Right cardiac atrium (tissue), 5 donors: ENCODE measurements around the gene EEFSEC. TPM values are rescaled to one million over a fixed set of nuclear protein-coding genes. Genes with fewer than 3 reads are reported as not detected.

Experiments
- ATAC-seq, 2 donors: fragments of 200-7000 bp; cut with Tn5 transposase; one replicate each; pipeline versions ENCODE4 v1.8.0 to v1.9.1; 2020; ENCODE audit warnings: moderate library complexity in 2 of 2, mild to moderate bottlenecking in 1 of 2
- DNase-seq, 3 donors: peaks; one replicate each; pipeline ENCODE4 v3.0.0-alpha.2; 2020
- H3K27ac ChIP-seq: one replicate; pipeline ENCODE4 v1.5.1; 2013; ENCODE audit warnings: mild to moderate bottlenecking, low read length, control low read depth, moderate library complexity
- H3K27me3 ChIP-seq: one replicate; pipeline ENCODE4 v1.6.1; 2013; ENCODE audit not compliant: control insufficient read depth, insufficient read depth
- H3K4me1 ChIP-seq: one replicate; pipeline ENCODE4 v1.6.1; 2013; ENCODE audit warnings: low read length; ENCODE audit not compliant: control insufficient read depth, insufficient read depth
- H3K4me3 ChIP-seq: one replicate; pipeline ENCODE4 v1.5.1; 2013; ENCODE audit warnings: low read length, control low read depth
- H3K9me3 ChIP-seq: one replicate; pipeline ENCODE4 v1.6.1; 2013; ENCODE audit warnings: low read length; ENCODE audit not compliant: control insufficient read depth
- WGBS: extraction: QIAGEN DNeasy Blood & Tissue Kit; methylation state at CpG from one replicate; pipeline ENCODE4 v1.1.7; 2013; 5-methylcytosine and 5-hydroxymethylcytosine counted together
- intact Hi-C, 4 donors: fragments of 100-400 bp; cut with DNase I; formaldehyde crosslinking; loops; one replicate each; pipeline versions ENCODE4 v1.11.0 to v1.14.0; 2022 to 2023
- polyA plus RNA-seq: library from polyadenylated mRNA; stranded (reverse); fragments of 200-250 nt; gene quantifications from one replicate; pipeline ENCODE4 v1.2.3, GENCODE V29; 2013
- total RNA-seq, 4 donors: library from RNA; stranded (reverse); fragmentation: NEBNext Ultra II Directional; extraction: Animal tissue kit (Norgen Biotek cat#: 25700); gene quantifications; one replicate each; pipeline ENCODE4 v1.2.1, GENCODE V29; 2021
- donor health status: healthy with polysubstance abuse.
- donor health status: DM: no; HTN: yes; CAD: no.
- donor health status: DM: no; HTN: no; CAD: no.
- donor health status: DM: no; HTN: yes; CAD: no; lungs with severe emphysema.
- donor health status: DM: yes; HTN: yes; CAD: no.

Gene EEFSEC
- total and polyA plus RNA-seq, 5 donors, result 14.7 to 17.6 (median 15.6) TPM

DNA sequence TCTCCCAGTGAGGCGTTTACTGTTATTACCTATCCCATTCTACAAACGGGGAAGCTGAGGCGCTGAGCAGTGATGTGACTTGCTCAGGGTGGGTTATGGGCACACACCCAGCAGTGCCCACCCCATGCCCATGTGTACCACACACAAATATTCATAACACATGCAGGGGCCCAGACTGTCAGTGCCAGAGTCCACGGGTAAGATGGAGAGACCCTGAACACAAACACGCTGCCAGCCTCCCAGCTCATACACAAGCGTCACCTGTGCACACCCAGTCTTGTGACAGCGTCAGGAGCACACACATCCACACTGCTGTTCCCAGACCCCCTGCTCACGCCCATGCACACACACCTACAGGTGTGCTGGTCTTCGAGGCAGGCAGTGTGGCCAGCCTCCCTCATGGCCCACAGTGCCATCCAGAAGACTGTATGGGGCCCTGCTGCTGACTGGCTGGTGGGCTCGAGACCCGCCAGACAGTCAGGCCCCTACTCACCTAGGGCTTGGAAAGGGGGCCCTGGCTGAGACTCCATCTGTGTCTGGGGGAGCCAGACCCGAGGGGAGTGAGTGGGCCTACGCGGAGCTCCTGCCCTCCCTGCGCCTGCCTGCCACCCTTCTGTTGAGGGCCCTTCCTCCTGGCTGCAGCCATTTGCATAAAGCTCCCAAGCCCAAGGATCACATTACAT lies 274.0 kb downstream of the EEFSEC start:
- Histone ChIP-seq H3K4me3 (no peak overlapping the region), H3K9me3 (no peaks in the 10 kb centered on the region), H3K27me3 (no peaks in the 10 kb centered on the region), H3K27ac (no peak overlapping the region), H3K4me1 (no peaks in the 10 kb centered on the region)
- ATAC-seq, result no peak
- intact Hi-C loops, result loop anchor here (5.0 to 10.0 kb wide), 6 partner anchors 67 to 180 kb away; partner anchors contain the start of gene GATA2 (in 1 of the 4)
- 88% methylated on average over 15 of the region's 15 CpGs for WGBS
- DNase-seq, result no peak

DNA sequence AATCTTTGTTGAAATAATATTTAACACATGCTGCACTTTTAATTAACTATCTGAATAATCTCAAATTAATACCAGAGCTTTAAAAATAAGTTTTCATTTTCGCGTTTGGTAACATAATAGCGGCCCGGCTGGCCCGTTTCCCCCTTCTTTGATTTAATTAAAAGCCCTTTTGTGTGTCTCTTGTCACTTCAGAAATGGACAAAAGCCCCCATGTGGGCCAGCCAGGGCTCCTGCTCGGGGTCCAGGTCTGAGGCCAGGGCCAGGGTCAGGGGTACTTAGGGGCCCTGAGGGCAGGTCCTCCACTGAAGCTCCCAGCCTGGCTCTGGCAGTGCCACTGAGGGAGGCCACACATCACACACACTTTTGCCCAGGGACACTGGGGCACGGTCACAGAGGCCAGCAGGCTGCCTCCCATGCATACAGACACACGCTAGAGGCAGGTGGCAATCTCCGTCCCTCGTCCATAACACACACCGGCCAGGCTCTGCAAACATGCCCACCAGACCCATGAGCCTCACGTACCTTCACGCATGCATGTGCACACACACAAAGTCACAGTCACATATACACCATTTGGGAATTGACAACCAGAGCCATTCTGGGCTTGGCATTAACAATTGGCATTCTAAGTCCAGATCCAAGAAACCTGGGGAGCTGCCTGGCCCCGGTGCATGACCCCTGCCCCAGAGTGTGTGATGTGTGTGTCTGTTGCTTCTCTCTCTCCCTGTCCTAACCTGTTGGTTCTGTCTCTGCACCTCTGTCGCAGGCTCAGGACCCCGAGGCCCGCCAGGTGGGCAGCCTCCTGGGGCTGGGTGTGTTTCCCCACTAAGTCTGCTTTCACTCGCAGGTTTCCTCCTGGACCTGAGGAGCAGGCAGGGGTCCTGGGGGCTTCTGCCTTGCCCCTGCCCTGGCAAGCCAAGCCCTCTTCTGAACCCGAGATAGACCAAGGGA lies 274.9 kb downstream of the EEFSEC start:
- no peak for DNase-seq
- H3K27me3 ChIP-seq, result no peaks in the 10 kb centered on the region

GRCh38 chr3:128429275-128429674 lies 276.0 kb downstream of the EEFSEC start:
- Histone ChIP-seq H3K4me1 (no peaks in the 10 kb centered on the region), H3K4me3 (no peak overlapping the region), H3K9me3 (no peaks in the 10 kb centered on the region), H3K27ac (no peak overlapping the region), H3K27me3 (no peaks in the 10 kb centered on the region)
- no peak for DNase-seq
- 92% methylated on average over 15 of the region's 15 CpGs for WGBS
- ATAC-seq, result no peak
- intact Hi-C loops, result loop anchor here (5.0 to 10.0 kb wide), 6 partner anchors 66 to 178 kb away; partner anchors contain the start of gene GATA2 (in 1 of the 4)

More for the DNA sequence above, 274.9 kb downstream of the EEFSEC start:
- Histone ChIP-seq H3K27ac (no peak overlapping the region), H3K4me3 (no peak overlapping the region), H3K4me1 (no peaks in the 10 kb centered on the region), H3K9me3 (no peaks in the 10 kb centered on the region)
- intact Hi-C loops, result loop anchor here (5.0 to 10.0 kb wide), 6 partner anchors 67 to 179 kb away; partner anchors contain the start of gene GATA2 (in 1 of the 4)
- WGBS, result 94% methylated on average over 19 of the region's 19 CpGs
- ATAC-seq, result no peak

DNA sequence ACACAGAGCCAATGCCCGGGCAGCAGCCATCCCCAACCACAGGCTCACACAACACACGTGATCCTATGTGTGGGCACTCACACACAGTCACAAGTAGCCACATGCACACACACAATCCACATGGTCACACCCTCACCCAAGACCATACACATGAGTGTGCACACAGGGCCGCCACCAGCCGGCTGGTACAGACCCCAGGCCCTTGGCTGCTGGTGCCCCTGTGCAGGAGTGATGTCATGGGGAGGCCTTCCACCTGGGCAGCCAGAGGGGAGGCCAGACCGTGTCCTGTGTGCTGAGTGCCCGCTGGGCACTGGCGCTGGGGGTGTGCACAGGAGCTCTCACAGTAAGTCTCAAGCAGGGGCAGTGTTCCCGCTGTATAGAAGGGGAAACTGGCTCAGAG lies 276.5 kb downstream of the EEFSEC start:
- ATAC-seq, result no peak
- intact Hi-C loops, result loop anchor here (5.0 to 10.0 kb wide), 6 partner anchors 65 to 178 kb away; partner anchors contain the start of gene GATA2 (in 1 of the 4)
- WGBS, result 91% methylated on average over 8 of the region's 8 CpGs
- Histone ChIP-seq H3K27me3 (no peaks in the 10 kb centered on the region), H3K27ac (no peak overlapping the region), H3K4me3 (no peak overlapping the region), H3K4me1 (no peaks in the 10 kb centered on the region), H3K9me3 (no peaks in the 10 kb centered on the region)
- no peak for DNase-seq

- H3K4me3 ChIP-seq, result no peak overlapping the region
- ATAC-seq (no peak), DNase-seq (no peak)
- no peaks in the 10 kb centered on the region for H3K27me3 ChIP-seq
- no peaks in the 10 kb centered on the region for H3K4me1 ChIP-seq
- 82% methylated on average over 10 of the region's 10 CpGs for WGBS
- H3K27ac ChIP-seq, result no peak overlapping the region
- intact Hi-C loops, result no loop called here
- no peaks in the 10 kb centered on the region for H3K9me3 ChIP-seq
Measured at GRCh38 chr3:128430301-128430700, 277.0 kb downstream of the EEFSEC start.

DNA sequence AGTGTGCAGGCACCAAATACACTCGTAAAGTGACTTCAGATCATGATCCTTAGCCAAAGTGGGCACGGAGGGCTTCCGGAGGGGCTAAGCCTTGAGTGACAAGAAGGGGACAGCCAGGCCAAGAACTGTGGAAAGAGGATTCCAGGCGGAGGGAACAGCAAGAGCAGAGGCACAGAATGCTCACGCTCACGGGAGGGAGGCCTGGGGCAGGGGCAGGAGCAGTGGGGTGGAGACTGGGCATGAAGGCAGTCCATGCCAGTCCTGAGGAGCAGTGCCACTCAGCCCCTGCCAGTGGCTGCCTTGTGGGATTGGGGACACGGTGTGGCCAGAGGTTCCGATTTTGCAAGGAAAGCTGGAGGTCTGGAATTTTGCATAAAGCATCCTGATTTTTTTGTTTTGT lies 277.4 kb downstream of the EEFSEC start:
- H3K27me3 ChIP-seq, result no peaks in the 10 kb centered on the region
- no peak for ATAC-seq
- WGBS, result 83% methylated on average over 8 of the region's 8 CpGs

DNA sequence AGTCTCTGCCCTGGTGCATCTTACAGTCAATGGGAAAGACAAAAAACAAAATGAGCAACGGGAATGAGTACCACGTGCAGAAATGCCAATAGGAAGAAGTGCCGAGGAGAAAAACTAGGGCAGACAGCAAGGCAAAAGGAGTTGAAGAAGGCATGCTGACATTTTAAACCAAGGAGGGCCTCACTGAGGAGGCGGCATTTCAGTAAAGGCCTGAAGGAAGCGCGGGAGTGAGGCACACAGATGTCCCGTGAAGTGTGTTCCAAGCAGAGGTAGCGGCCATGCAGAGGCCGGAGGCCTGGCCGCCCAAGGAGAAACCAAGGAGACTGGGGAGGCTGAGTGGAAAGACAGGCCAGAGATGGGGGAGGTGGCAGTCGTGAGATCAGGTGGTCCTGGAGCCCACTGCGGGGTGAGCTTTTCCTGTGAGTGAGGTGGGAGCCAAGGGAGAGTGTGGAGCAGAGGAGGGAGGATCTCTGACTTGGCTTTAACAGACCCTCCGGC lies 278.6 kb downstream of the EEFSEC start:
- no peak overlapping the region for H3K4me3 ChIP-seq
- H3K27me3 ChIP-seq, result no peaks in the 10 kb centered on the region
- WGBS, result 66% methylated on average over 13 of the region's 13 CpGs
- no peak for DNase-seq
- H3K9me3 ChIP-seq, result no peaks in the 10 kb centered on the region
- H3K4me1 ChIP-seq, result no peaks in the 10 kb centered on the region
- ATAC-seq, result no peak
- H3K27ac ChIP-seq, result no peak overlapping the region
- intact Hi-C loops, result no loop called here

More for the DNA sequence above, 277.4 kb downstream of the EEFSEC start:
- H3K4me1 ChIP-seq, result no peaks in the 10 kb centered on the region
- H3K27ac ChIP-seq, result no peak overlapping the region
- intact Hi-C loops, result no loop called here
- H3K9me3 ChIP-seq, result no peaks in the 10 kb centered on the region
- DNase-seq, result no peak
- H3K4me3 ChIP-seq, result no peak overlapping the region

DNA sequence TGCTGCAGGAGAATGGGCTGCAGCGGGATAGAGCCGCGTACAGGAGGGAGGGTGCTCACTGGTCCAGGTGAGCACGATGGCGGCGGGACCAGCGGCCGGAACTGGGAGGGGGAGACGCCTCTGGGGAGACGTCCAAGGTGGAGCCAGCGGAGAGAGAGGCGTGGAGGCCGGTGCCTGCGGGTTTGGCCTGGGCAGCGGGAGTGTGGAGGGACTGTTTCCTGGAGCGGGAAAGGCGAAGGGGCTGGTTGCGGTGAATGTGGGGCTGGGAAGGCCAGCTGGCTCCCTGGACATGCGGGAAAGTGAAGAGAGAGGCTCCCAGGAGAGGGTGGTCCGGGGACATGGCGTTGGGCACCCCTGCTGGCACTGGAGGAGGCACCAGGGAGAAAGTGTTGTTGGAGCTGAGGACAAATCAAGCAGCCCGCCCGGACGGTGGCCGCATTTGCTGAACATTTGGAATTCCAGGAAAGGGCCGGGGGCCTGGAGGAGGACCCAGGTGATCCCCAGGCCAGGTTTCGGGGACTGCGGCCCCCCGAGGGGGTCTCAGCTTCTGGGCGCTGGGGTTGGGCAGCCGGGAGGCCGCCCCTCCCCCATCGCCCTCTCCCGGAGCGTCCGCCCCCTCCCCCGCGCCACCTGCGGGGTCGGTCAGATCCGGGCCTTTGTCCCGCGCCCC lies 279.2 kb downstream of the EEFSEC start:
- intact Hi-C loops, result no loop called here
- 4% methylated on average over 43 of the region's 43 CpGs for WGBS
- Histone ChIP-seq H3K27ac (no peak overlapping the region), H3K4me1 (no peaks in the 10 kb centered on the region), H3K9me3 (no peaks in the 10 kb centered on the region), H3K27me3 (no peaks in the 10 kb centered on the region), H3K4me3 (peak overlapping the region; percentile 48)
- ATAC-seq, result peak in 1 of 2 donors; percentile 11
- no peak for DNase-seq

- Histone ChIP-seq H3K9me3 (no peaks in the 10 kb centered on the region), H3K4me3 (peak overlapping the region; percentile 48), H3K27me3 (no peaks in the 10 kb centered on the region), H3K4me1 (no peaks in the 10 kb centered on the region), H3K27ac (no peak overlapping the region)
- 14% methylated on average over 53 of the region's 53 CpGs for WGBS
- intact Hi-C loops, result no loop called here
- DNase-seq, result no peak
- peak in 1 of 2 donors; percentile 47 for ATAC-seq
Measured at GRCh38 chr3:128432971-128433836, 279.9 kb downstream of the EEFSEC start.

DNA sequence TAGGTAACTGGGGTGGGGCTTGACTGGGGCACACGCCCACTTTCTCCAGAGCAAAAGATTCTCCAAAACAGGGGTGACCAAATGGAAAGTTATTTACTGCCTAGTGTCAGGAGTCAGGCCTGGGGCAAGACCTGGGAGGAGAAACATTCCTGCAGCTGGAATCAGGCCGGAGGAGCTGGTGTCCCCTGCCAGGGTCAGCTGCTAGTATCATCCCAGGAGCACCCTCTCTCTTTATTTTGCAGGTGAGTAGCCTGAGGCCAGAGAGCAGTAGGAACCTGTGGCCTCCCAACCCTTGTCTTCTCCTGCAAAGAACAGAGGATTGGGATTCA lies 280.5 kb downstream of the EEFSEC start:
- ATAC-seq (no peak), DNase-seq (no peak)
- Histone ChIP-seq H3K4me3 (no peak overlapping the region), H3K9me3 (no peaks in the 10 kb centered on the region), H3K27me3 (no peaks in the 10 kb centered on the region), H3K27ac (no peak overlapping the region), H3K4me1 (no peaks in the 10 kb centered on the region)
- intact Hi-C loops, result no loop called here
- 64% methylated on average over 2 of the region's 2 CpGs for WGBS
